ENCODE data around the gene SLC25A53. TPM values are rescaled to one million over a fixed set of nuclear protein-coding genes. Genes with fewer than 3 reads are reported as not detected.
"Not testable (repeated sequence)": the region's sequence is repeated elsewhere in the genome, so short reads cannot be mapped to it uniquely, and the experiment has no call there.

Gene SLC25A53
- total RNA-seq, 4 donors from 2014 or later = 2.2 to 26.1 (median 13.2) TPM

DNA sequence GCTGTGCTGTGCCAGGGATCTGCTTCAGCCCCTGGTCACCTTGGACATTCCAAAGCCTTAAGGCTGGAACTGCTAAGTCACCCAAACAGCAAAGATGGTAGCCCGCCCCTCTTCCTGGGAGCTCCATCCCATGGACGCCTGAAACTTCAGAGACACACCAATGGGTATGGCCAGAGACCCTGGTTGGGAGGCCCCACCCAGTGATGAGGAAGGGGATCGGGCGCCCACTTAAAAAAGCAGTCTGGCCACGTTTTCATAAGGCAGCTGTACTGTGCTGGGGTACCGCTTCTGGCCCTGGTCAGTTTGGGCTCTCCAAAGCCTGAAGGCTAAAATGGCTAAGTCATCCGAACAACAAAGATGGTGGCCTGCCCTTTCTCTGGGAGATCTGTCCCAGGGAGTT lies 71.3 kb downstream of the SLC25A53 start:
- no peaks in the 10 kb centered on the region for H3K9me3 ChIP-seq
- 78 to 100% methylated on average over 6 to 7 of the region's 7 CpGs for WGBS, 2 donors
- no peak for DNase-seq (ENCODE audit: low spot score in 2 of 2)
- H3K4me3 ChIP-seq = no peak overlapping the region
- H3K36me3 ChIP-seq = no peaks in the 10 kb centered on the region
- H3K4me1 ChIP-seq = no peaks in the 10 kb centered on the region
- H3K27ac ChIP-seq = no peak overlapping the region
- TF ChIP-seq EP300 (IDR thresholded peaks at IDR 0.05) (no peak), POLR2A (IDR thresholded peaks at IDR 0.05) (no peak)
- TF ChIP-seq, protein P1, sequence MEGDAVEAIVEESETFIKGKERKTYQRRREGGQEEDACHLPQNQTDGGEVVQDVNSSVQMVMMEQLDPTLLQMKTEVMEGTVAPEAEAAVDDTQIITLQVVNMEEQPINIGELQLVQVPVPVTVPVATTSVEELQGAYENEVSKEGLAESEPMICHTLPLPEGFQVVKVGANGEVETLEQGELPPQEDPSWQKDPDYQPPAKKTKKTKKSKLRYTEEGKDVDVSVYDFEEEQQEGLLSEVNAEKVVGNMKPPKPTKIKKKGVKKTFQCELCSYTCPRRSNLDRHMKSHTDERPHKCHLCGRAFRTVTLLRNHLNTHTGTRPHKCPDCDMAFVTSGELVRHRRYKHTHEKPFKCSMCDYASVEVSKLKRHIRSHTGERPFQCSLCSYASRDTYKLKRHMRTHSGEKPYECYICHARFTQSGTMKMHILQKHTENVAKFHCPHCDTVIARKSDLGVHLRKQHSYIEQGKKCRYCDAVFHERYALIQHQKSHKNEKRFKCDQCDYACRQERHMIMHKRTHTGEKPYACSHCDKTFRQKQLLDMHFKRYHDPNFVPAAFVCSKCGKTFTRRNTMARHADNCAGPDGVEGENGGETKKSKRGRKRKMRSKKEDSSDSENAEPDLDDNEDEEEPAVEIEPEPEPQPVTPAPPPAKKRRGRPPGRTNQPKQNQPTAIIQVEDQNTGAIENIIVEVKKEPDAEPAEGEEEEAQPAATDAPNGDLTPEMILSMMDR (IDR thresholded peaks at IDR 0.05) = no peak
- H3K27me3 ChIP-seq = peaks cover 0 to 20% of the 10 kb centered on the region in 2 donors

DNA sequence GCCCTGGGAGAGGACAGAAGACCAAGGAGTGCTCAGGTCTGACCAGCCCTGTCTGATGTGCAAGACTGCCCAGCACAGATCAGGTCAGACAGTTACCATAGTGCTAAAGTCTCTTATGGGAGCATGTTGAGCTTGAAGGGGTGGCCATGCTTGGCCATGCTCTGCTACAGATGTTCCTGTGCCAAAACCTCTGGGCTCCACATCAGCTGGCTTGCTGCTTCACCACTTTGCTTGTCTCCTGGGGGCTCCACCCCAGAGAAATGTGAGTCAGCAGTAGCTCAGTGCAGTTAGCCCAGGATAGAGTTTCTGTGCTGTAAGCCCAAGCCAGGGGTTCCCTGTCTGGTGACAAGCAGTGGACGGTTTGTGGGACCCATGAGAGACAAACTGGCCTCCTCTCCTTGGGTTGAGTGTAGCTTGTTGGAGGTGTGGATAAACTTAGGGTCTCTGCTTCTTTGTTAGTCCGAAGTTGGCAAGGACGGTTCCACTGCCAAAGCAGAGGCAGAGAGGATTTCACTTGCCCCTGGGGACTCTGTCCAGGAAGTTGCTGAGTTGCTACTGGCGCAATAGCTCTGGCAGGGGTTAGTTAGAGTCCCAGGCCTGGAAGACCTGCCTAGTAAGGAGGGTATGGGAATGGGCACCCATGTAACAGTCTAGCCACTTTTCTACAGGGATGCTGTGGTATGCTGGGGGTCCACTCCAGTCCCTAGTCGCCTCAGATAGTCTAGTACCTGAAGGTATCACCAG lies 72.1 kb downstream of the SLC25A53 start:
- Histone ChIP-seq H3K36me3 (no peaks in the 10 kb centered on the region), H3K9me3 (no peaks in the 10 kb centered on the region), H3K4me3 (no peak overlapping the region), H3K4me1 (no peaks in the 10 kb centered on the region), H3K27me3 (peaks cover 0 to 12% of the 10 kb centered on the region in 2 donors), H3K27ac (no peak overlapping the region)
- DNase-seq (ENCODE audit: low spot score in 2 of 2) = no peak
- 65 to 67% methylated on average over 2 to 5 of the region's 5 CpGs for WGBS, 2 donors
- TF ChIP-seq POLR2A (IDR thresholded peaks at IDR 0.05) = no peak
- TF ChIP-seq EP300 (IDR thresholded peaks at IDR 0.05) = no peak
- TF ChIP-seq, protein P1 (IDR thresholded peaks at IDR 0.05) = no peak

DNA sequence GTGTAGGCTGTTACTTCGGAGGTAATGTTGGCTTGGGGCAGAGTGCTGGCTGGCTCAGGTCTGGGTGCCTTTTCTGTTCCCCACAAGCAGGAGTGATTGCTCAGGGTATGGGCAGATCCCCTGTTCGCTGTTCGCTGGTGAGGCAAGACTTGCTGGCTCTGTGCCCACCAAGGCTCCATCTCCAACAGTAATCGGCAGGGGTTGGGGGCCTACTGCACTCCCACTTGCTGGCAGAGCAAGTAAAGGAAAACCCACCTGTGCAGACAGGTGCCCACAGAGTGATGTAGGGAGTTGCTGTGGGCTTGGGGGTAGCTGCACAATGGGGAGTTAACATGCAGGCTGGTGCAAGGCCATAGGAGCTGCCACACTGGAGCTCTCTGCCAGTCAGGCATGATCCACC lies 72.7 kb downstream of the SLC25A53 start:
- Histone ChIP-seq H3K9me3 (no peaks in the 10 kb centered on the region), H3K4me1 (no peaks in the 10 kb centered on the region), H3K36me3 (no peaks in the 10 kb centered on the region), H3K27ac (no peak overlapping the region), H3K27me3 (peaks cover 0 to 12% of the 10 kb centered on the region in 2 donors), H3K4me3 (no peak overlapping the region)
- TF ChIP-seq EP300 (IDR thresholded peaks at IDR 0.05) (no peak), POLR2A (IDR thresholded peaks at IDR 0.05) (no peak)
- TF ChIP-seq, protein P1 (IDR thresholded peaks at IDR 0.05) = no peak
- 81 to 100% methylated on average over 2 to 4 of the region's 4 CpGs for WGBS, 2 donors
- DNase-seq (ENCODE audit: low spot score in 2 of 2) = no peak

DNA sequence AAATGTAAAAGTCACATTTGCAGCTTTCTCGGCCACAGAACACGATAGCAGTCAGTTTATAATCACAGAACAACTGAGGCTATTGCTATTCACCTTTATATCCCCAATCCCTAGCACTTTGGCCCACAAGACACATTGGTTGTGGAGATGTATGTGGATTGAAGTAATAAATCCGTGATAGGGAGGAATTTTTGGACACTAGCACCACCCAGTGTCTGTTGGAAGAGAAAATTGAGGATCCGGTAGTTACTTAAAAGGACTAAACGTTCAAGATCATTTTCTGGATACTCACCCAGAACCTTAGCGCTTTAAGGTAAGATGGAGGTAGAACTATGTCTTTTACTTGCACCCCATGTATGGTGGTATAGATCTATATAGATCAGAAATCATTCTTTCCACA lies 79.0 kb downstream of the SLC25A53 start:
- not testable (repeated sequence) for DNase-seq (ENCODE audit: low spot score in 2 of 2); H3K27me3 ChIP-seq; H3K4me3 ChIP-seq; H3K9me3 ChIP-seq; H3K4me1 ChIP-seq; H3K36me3 ChIP-seq; H3K27ac ChIP-seq
- WGBS, 2 donors = no CpG with 5 or more reads among the region's 6 CpGs

DNA sequence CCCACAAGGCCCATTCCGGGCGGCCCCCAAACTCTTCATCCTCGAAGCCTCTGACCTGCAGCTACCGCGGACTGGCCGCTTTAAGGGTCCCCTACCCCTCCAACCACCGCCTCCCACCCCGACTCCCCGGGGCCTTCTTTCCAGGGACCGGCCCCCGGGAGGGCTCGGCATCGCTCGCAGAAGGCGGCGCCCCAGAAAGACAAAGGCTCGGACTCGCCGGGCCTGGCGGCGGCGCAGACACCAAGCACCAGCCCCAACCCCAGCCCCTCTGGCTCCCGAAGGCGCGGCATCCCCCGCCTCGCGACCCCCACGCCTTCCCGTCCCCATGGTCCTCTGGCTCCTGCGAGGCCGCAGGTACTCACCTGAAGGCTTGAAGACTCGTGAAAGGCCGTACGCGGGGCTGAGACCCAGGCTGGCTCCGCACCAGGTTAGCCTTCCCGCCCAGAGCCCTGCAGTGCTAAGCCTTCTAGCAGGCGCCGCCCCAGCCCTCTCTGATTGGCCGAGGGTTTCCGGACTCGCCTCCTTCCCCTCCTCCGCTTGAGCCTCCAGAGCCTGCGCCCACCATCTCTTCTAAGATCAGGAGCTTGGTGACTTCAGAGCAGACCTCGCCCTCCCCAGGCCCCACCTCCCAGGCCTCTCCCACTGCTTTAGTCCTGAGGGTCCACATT lies 80.9 kb downstream of the SLC25A53 start, which contains the start of gene TMSB15C:
Gene TMSB15C (minus strand): TSS at position 459 of the 668 bp plus-strand sequence.
- not testable (repeated sequence) for H3K36me3 ChIP-seq; H3K9me3 ChIP-seq; H3K27me3 ChIP-seq; H3K4me3 ChIP-seq; H3K27ac ChIP-seq; DNase-seq (ENCODE audit: low spot score in 2 of 2); H3K4me1 ChIP-seq
- WGBS, 2 donors = no CpG with 5 or more reads among the region's 46 CpGs

DNA sequence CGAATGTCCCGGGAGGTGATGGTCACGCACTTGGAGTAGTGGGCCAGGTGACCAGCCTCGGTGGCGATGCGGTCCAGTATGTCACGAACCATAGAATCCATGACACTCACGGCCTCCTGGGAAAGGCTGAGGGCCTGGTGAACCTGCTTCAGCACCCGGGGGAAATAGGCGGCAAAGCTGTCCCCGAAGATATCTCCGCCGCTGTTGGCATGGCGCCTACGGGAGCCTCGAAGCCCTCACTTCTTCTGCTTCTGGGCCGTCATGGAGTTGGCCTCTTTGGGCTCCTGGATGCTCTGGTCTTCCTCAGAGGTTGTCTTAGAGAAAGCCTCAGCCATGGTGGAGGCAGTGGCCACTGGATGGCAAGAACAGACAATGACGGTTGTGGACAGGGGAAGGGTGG lies 94.2 kb downstream of the SLC25A53 start:
- not testable (repeated sequence) for H3K4me1 ChIP-seq; H3K36me3 ChIP-seq; H3K27ac ChIP-seq; H3K9me3 ChIP-seq; H3K27me3 ChIP-seq; DNase-seq (ENCODE audit: low spot score in 2 of 2); H3K4me3 ChIP-seq
- no CpG with 5 or more reads among the region's 18 CpGs for WGBS, 2 donors

DNA sequence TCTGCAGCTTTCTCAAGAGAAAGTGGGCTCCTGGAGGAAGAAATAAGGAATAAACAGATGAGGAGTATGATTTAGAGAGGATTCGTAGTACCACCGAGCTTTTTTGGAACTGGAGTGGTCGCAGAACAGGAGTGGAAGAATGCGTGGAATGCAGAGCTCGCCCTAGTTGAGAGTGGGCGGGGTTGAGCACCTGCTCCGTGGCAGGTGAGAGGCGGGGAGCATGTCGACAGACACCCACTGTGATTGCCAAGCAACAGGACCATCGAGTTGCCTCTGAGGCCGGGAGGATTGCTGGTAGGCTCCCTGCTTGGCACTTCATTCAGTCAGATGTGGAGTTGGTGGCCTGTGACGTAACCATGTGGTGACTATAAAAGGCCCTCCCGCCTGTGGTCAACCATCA lies 101.9 kb downstream of the SLC25A53 start:
- H3K27me3 ChIP-seq; H3K4me1 ChIP-seq; DNase-seq (ENCODE audit: low spot score in 2 of 2); H3K9me3 ChIP-seq; H3K4me3 ChIP-seq; H3K27ac ChIP-seq; H3K36me3 ChIP-seq: not testable (repeated sequence)
- no CpG with 5 or more reads among the region's 13 CpGs for WGBS, 2 donors
